Stimulated activated CD8-positive, alpha-beta memory T cell treated with anti-CD3 and anti-CD28 coated beads, Interleukin-7, amount 100 ng/mL, for 4 hours (primary cell): Measurements from ENCODE around the gene TUBB4B.

ENCODE experiments used
- DNase-seq, 2 donors: peaks; one replicate each; pipeline ENCODE4 v3.0.0-alpha.2; 2020; ENCODE audit warnings: low read depth in 2 of 2

TUBB4B gene

GRCh38 chr9:137225699-137226331 is 15.3 kb upstream of the TUBB4B start:
- DNase-seq, result no peak

GRCh38 chr9:137226338-137227053 is 14.6 kb upstream of the TUBB4B start:
- DNase-seq, result no peak

GRCh38 chr9:137227054-137227852 is 13.8 kb upstream of the TUBB4B start, which contains the start of gene RNF224:
Gene RNF224, plus strand, starts transcription at chr9:137227502. Its CDS starts 834 bp downstream, at chr9:137228336.
- DNase-seq, result peak; percentile 59 to 70

- DNase-seq, result no peak
Observed at GRCh38 chr9:137227853-137228505, 13.1 kb upstream of the TUBB4B start.

GRCh38 chr9:137228506-137228967 is 12.6 kb upstream of the TUBB4B start:
- no peak for DNase-seq

- DNase-seq, result no peak
Observed at GRCh38 chr9:137228968-137229896, 11.9 kb upstream of the TUBB4B start.

- no peak for DNase-seq
Observed at GRCh38 chr9:137229903-137230704, 11.0 kb upstream of the TUBB4B start.

GRCh38 chr9:137230705-137231371 is 10.2 kb upstream of the TUBB4B start, which contains the start of gene SLC34A3:
Gene SLC34A3, plus strand, starts transcription at chr9:137230901. Its CDS starts 802 bp downstream, at chr9:137231703.
- no peak for DNase-seq

GRCh38 chr9:137231372-137232039 is 9.6 kb upstream of the TUBB4B start:
- DNase-seq, result no peak

- DNase-seq, result no peak
Observed at GRCh38 chr9:137232101-137232500, 9.0 kb upstream of the TUBB4B start.

- no peak for DNase-seq
Observed at GRCh38 chr9:137232510-137232909, 8.6 kb upstream of the TUBB4B start.

- no peak for DNase-seq
Observed at GRCh38 chr9:137233143-137233980, 7.7 kb upstream of the TUBB4B start.

GRCh38 chr9:137234055-137234697 is 6.9 kb upstream of the TUBB4B start:
- no peak for DNase-seq

GRCh38 chr9:137234758-137235423 is 6.2 kb upstream of the TUBB4B start:
- no peak for DNase-seq

GRCh38 chr9:137235424-137236237 is 5.5 kb upstream of the TUBB4B start:
- no peak for DNase-seq
